Kidney tubule cell (primary cell): ENCODE data around the gene CARD9.
"Not testable (repeated sequence)": the region's sequence is repeated elsewhere in the genome, so short reads cannot be mapped to it uniquely, and the experiment has no call there.

Experiments used
- DNase-seq: peaks from one replicate; pipeline ENCODE4 v3.0.0-alpha.2; 2018; ENCODE audit warnings: low spot score

The CARD9 gene, protein sequence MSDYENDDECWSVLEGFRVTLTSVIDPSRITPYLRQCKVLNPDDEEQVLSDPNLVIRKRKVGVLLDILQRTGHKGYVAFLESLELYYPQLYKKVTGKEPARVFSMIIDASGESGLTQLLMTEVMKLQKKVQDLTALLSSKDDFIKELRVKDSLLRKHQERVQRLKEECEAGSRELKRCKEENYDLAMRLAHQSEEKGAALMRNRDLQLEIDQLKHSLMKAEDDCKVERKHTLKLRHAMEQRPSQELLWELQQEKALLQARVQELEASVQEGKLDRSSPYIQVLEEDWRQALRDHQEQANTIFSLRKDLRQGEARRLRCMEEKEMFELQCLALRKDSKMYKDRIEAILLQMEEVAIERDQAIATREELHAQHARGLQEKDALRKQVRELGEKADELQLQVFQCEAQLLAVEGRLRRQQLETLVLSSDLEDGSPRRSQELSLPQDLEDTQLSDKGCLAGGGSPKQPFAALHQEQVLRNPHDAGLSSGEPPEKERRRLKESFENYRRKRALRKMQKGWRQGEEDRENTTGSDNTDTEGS

DNA sequence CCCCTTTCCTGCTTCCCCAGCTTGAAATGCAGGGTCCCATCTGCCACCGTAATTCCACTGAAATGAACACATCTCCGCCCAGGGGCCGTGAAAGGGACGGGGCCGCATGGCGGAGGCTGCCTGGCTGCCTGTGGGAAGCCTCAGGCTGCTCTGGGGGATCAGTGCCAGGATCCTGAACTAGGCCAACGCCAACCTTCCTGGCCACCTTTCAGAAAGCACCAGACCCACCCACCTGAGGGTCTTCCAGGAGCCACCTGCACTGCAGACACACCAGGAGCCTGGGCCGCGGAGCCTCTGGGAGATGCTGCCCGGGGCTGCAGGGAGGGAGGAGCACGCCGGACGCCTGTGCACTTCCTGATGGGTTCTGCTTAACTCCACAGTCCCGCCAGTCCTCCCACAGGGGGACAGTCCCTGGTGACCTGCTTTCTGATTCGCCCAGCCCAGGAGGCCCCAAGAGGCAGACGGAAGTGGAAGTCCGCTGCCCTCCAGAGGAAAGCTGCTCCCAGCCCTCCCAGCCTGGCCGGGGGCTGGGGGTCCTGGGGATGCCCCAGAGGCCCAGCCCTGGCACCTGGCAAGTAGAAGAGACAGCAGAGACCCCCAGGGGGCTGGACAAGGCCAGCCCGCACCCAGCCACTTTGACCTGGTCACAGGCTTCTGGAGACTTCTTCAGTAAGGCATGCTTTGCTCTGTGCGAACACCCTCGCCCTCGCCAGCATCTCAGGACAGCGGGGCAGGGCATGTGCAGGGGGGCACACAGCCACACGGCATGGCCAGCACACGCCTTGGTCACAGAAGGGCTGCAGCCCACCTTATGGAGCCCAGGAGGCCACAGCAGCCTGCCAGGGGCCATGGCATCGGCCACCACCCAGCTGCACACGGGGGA lies at the start of gene CARD9:
TSS of gene CARD9 (minus strand) at position 370 of the 883 bp plus-strand sequence. CDS start 1,591 bp downstream, outside the sequence.
- no peak for DNase-seq

DNA sequence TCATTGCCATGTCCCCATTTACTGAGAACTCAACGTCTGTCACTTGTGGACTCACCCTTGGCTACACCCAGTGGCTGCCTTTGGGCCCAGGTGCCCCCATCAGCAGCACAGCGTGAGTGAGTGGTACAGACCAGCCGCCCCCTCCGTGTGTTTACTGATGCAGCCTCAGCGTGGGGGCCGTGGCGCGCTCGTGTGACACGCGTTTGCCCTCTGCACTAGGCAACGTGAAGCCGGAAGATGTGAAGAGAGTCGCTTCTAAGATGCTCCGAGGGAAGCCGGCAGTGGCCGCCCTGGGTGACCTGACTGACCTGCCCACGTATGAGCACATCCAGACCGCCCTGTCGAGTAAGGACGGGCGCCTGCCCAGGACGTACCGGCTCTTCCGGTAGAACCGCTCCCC lies 49.4 kb upstream of the CARD9 start:
- DNase-seq, result no peak

DNA sequence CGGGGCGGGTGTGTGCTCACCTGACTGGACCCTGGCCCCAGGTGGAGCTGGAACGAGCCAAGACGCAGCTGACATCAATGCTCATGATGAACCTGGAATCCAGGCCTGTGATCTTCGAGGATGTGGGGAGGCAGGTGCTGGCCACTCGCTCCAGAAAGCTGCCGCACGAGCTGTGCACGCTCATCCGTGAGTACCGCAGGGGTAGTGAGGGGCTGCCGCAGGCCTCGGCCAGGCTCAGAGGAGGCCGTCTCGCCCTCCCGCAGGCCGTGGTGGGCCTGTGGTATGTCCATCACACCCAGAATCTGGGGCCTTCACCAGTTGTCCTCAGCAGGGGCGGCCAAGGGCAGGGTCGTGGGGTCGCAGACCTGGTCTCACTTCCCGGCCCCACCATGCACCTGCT lies 48.3 kb upstream of the CARD9 start:
- no peak for DNase-seq

- no peak for DNase-seq
These were observed 45.6 kb upstream of the CARD9 start for GRCh38 chr9:136419092-136419420.

DNA sequence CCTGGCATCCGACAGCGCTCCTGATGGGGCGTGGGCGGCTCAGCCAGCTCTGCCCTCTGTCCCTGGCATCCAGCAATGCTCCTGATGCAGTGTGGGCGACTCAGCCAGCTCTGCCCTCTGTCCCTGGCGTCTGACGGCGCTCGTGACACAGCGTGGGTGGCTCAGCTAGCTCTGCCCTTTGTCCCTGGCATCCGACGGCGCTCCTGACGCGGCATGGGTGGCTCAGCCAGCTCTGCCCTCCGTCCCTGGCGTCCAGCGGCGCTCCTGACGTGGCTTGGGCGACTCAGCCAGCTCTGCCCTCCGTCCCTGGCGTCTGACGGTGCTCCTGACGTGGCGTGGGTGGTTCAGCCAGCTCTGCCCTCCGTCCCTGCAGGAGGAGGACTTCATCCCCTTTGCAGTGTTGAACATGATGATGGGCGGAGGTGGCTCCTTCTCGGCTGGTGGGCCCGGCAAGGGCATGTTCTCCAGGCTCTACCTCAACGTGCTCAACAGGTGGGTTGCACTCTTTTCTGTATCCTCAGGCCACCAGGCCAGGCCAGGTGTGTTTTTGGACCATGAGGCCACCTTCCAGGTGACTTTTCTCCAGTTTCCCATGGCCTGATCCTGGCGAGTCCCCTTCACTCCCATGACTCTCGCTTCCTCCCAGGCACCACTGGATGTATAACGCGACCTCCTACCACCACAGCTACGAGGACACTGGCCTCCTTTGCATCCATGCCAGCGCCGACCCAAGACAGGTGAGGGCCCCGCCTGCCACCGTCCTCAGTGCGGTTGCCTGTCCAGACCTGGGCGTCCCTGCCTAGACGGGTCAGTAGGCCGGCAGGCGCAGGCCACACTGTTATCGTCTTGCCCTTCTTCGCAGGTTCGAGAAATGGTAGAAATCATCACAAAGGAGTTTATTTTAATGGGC lies 45.0 kb upstream of the CARD9 start:
- no peak for DNase-seq

DNA sequence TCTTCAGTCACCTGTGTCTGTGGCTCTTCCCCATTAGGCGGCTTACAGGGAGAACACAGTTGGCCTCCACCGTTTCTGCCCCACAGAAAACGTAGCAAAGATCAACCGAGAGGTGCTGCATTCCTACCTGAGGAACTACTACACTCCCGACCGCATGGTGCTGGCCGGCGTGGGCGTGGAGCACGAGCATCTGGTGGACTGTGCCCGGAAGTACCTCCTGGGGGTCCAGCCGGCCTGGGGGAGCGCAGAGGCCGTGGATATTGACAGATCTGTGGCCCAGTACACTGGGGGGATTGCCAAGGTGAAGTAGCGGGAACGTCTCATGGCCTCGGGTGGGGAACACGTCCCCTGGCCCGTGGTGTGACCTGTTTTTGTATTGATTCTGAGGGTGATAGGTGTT lies 43.4 kb upstream of the CARD9 start:
- no peak for DNase-seq

DNA sequence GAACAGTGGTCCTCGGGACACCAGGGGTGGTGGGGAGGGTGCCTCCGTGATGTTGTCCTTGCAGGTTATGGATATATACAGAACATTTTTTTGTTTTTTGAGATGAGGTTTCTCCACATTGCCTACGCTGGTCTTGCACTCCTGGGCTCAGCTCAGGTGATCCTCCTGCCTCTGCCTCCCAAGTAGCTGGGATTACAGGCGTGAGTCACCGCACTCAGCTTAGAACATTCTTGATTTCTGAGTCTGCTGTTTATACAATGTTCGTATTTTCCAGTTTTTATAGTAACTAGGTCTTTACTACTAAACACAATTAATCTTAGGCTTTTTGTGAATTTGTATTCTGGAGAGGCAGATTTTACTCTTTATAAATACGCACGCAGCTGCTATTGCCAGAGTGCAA lies 43.0 kb upstream of the CARD9 start:
- DNase-seq, result no peak

- no peak for DNase-seq
These were observed 39.5 kb upstream of the CARD9 start for GRCh38 chr9:136412962-136413361.

DNA sequence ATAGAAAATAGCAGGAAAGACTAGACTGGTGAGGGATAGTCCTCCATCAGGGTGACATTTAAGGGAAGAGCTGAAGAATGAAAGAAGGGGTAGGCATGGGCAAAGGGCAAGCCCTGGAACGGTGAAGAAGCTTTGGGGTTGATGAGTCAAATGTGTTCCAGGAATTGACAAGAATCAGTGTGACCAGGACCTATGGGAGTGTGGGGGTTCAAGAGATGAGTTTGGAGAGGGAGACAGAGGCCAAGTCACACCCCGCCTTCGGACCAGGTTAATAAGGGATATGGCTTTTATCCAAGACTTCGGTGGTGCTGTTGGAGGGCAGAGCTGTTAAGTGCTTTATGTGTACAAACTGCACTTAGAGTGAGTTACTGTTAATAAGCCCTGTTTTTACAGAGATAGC lies 37.9 kb upstream of the CARD9 start:
- DNase-seq, result no peak

GRCh38 chr9:136410500-136411287 lies 37.2 kb upstream of the CARD9 start, which contains the start of the genes ENTR1 and PMPCA:
ENTR1 (minus strand) TSS chr9:136410614; CDS start chr9:136410397, 217 bp downstream.
PMPCA (plus strand) TSS chr9:136410658; CDS start chr9:136410669, 11 bp downstream.
- peak; percentile 92 for DNase-seq

DNA sequence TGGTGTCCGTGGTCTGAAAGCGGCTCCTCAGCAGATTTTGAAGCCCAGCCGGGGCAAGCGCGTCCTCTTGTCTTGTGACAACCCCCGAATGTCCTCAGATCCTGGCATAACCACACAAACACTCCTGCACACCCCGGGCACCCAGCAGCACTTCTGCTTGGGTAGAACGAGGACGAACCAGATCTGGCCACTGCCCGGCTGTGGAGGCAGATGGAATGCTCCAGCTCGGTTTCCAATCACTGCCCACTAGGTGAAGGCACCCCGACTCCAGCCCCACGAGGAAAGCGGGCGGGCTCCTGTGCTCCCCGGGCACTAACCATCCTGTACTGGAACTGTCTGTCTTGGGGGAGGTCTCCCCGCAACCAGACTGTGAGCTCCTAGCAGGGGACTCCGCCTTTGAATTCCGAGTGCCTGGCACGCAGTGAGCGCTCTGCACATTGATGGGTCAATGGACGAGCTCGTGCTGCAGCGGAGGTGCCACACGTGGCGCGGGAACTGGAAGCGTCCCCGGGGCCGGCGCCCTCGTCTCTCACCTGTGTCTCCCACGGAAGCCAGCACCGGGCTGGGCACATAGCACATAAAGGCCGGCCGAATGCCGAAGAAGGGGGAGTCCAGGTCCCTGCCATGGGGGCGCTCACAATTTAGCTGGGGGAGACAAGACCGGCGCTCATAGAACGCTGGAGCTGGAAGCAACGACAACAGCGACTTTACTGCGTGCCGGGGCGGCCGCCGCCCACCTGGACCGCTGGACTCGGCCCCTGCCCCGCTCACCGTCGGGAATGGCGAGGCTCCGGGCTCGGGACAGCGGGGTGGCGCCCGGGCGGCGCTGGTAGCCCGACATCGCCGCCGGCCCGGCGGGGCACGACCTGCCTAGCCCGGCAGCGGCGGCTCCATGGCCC lies 36.3 kb upstream of the CARD9 start:
- DNase-seq, result peak; percentile 56

GRCh38 chr9:136407911-136408310 lies 34.4 kb upstream of the CARD9 start:
- DNase-seq, result no peak

DNA sequence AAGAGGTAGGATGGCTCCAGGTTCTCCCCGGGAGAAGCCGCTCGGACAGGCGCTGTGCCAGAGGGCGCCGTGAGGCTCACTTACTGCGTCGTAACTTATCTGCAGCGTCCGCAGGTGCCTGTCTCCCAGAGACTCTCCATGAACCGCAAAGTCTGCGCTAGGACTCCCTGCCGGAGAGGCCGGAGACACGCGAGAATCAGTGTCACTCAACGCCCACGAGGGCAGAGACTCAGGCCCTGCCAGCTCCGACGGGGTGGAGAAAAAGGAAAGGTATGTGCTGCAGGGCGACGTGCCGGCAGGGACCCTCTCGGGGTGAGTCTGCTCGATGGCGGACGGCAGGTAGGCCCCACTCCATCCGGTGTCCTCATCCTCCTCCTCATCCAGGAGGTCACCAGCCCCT lies 33.6 kb upstream of the CARD9 start:
- DNase-seq, result not testable (repeated sequence)

DNA sequence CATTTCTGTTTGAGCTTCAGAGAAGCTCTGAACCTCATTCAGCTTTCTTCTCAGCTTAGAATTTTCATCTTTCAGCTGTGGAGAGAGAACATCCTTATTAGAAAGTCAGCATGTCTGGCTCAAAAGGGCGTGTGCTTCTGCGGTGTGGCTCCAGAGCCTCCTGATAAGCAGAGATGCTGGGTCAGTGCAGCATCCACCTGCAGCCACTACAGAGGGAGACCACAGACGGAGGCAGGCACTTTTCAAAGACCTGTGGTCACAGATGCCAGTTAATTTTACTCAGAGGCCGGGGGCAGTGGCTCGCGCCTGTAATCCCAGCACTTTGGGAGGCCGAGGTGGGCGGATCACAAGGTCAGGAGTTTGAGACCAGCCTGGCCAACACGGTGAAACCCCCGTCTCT lies 32.4 kb upstream of the CARD9 start:
- DNase-seq, result not testable (repeated sequence)

DNA sequence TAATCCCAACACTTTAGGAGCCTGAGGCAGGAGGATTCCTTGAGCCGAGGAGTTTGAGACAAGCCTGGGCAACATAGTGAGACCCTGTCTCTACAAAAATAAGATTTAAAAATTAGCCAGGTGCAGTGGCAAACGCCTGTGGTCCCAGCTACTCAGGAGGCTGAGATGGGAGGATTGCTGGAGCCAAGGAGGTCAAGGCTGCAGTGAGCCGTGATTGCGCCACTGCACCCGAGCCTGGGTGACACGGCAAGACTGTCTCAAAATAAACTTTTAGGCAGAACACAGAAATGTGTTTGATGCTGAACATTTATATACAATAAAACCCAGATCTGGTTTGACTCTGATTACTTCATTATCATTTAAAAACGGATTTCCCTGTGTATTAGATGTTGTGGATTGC lies 32.0 kb upstream of the CARD9 start:
- DNase-seq, result no peak

DNA sequence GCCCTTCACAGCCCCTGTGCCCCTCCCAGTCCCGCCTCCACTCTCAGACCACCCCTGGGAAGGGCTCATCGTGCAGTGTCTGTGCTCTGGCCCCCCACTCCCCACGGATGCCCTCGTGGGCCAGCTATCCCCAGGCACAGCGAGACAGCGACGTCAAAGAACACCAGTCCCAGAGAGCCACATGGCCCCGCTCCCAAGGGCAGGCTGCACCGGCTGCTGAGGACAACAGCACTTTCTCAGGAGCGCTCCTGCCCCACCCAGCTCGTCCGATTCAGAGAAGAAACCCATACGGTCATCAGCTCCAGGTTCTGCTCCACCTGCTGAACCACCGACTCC lies 31.3 kb upstream of the CARD9 start:
- no peak for DNase-seq

DNA sequence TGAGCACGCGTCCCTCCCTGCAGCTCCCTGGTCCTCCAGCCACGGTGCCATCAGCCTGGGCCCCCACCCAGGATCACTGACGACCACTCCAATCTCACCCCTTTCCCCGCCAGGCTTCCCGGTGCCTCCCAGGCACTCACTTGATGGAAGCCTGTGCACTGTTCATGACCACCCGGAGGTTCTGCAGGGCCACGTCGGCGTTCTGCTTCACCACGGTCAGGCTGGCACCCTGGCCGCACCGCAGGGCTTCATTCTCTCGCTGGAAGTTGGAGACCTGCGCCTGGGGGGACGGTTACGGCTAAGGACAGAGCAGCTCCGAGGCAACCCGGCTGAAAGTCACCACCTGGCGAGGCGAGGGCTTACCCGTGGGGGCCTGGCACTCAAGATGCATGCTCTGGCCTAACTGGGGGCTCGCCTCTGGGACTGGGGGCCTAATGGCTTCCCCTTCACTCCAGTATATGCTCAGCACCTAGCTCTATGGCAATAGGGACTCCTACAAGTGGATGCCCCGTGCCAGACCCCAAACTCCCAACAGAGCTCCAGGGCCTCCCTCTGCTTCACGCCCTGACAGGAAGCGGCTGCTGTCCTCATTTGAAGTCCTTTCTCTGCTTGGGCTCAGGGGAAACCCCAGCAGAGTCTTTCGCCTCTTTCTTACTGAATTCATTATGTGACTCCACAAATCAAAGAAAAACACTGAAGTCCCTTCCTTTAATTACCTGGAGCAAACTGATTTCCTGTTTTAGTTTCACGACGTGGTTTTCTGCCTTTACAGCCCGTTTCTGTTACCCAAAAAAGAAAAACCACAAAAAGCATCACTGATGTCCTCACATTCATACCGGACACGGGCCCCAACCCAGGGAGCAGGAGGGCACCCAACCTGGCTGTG lies 30.7 kb upstream of the CARD9 start:
- no peak for DNase-seq

DNA sequence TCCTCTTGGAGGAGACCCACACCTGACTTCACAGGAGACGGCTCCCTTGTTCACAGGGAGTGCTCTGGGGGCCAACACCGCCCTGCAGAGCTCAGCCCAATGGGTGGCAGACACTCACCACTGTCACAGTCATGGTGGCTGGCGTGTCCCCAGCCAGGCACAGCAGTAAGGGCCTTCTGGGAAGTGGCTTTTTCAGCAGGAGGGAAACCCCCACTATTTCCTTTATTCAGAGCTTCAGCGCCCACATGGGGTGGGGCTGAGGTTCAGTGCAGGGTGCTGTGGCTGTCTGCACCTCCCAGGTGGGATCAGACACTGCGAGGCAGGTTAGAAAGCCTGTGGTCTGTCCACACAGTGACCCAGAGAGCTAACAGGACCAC lies 30.1 kb upstream of the CARD9 start:
- no peak for DNase-seq

- DNase-seq, result no peak
These were observed 28.6 kb upstream of the CARD9 start for GRCh38 chr9:136402067-136402466.
